H9 (cell line): Measurements from ENCODE around the gene MUC2. TPM values are rescaled to one million over a fixed set of nuclear protein-coding genes. Genes with fewer than 3 reads are reported as not detected.

Experiments used
- DNase-seq: peaks from one replicate; pipeline ENCODE4 v3.0.0-alpha.2; 2017
- H2AFZ ChIP-seq: one replicate; pipeline ENCODE4 v1.6.1; 2013; ENCODE audit warnings: mild to moderate bottlenecking, low read length, control low read depth, moderate library complexity
- H2AK5ac ChIP-seq: 2 replicates; pipeline ENCODE4 v1.6.1; 2013; ENCODE audit warnings: low read length, control low read depth, mixed read lengths; ENCODE audit not compliant: insufficient read length
- H2BK120ac ChIP-seq: one replicate; pipeline ENCODE4 v1.6.1; 2013; ENCODE audit warnings: low read depth, mild to moderate bottlenecking, low read length, control low read depth, inconsistent platforms; ENCODE audit not compliant: poor library complexity, severe bottlenecking
- H2BK12ac ChIP-seq: 2 replicates; pipeline ENCODE4 v1.6.1; 2013; ENCODE audit warnings: low read length, control low read depth, mixed read lengths, low read depth; ENCODE audit not compliant: insufficient read length
- H2BK15ac ChIP-seq: 2 replicates; pipeline ENCODE4 v1.6.1; 2013; ENCODE audit warnings: low read depth, low read length, control low read depth
- H2BK20ac ChIP-seq: one replicate; pipeline ENCODE4 v1.6.1; 2013; ENCODE audit warnings: low read depth, mild to moderate bottlenecking, low read length, control low read depth, inconsistent platforms; ENCODE audit not compliant: poor library complexity, severe bottlenecking
- H2BK5ac ChIP-seq: 2 replicates; pipeline ENCODE4 v1.6.1; 2013; ENCODE audit warnings: low read length, control low read depth, mixed read lengths; ENCODE audit not compliant: insufficient read length
- H3K14ac ChIP-seq: 2 replicates; pipeline ENCODE4 v1.6.1; 2013; ENCODE audit warnings: low read length, control low read depth; ENCODE audit not compliant: insufficient read depth
- H3K18ac ChIP-seq: 2 replicates; pipeline ENCODE4 v1.6.1; 2013; ENCODE audit warnings: low read depth, mild to moderate bottlenecking, mixed read lengths, low read length, control low read depth; ENCODE audit not compliant: insufficient read length
- H3K23ac ChIP-seq: 2 replicates; pipeline ENCODE4 v1.6.1; 2013; ENCODE audit warnings: low read length, control low read depth, mixed read lengths, low read depth; ENCODE audit not compliant: insufficient read length
- H3K23me2 ChIP-seq: 2 replicates; pipeline ENCODE4 v1.6.1; 2013; ENCODE audit warnings: low read depth, mild to moderate bottlenecking, mixed read lengths, low read length, control low read depth; ENCODE audit not compliant: insufficient read length, poor library complexity, severe bottlenecking
- H3K27ac ChIP-seq: 2 replicates; pipeline ENCODE4 v1.5.1; 2013; ENCODE audit warnings: low read length, control low read depth, mixed read lengths, low read depth; ENCODE audit not compliant: insufficient read length
- H3K27me3 ChIP-seq: 2 replicates; pipeline ENCODE4 v1.6.1; 2013; ENCODE audit warnings: low read length, control low read depth, inconsistent platforms; ENCODE audit not compliant: insufficient read depth
- H3K4ac ChIP-seq: 2 replicates; pipeline ENCODE4 v1.6.1; 2013; ENCODE audit warnings: low read depth, mild to moderate bottlenecking, control low read depth, inconsistent platforms, low read length, moderate library complexity
- H3K4me1 ChIP-seq: 2 replicates; pipeline ENCODE4 v1.6.1; 2013; ENCODE audit warnings: low read length, control low read depth, inconsistent platforms; ENCODE audit not compliant: insufficient read depth
- H3K4me2 ChIP-seq: 2 replicates; pipeline ENCODE4 v1.6.1; 2013; ENCODE audit warnings: low read length, control low read depth, mixed read lengths; ENCODE audit not compliant: insufficient read length, insufficient read depth
- H3K56ac ChIP-seq: 2 replicates; pipeline ENCODE4 v1.6.1; 2013; ENCODE audit warnings: low read depth, mild to moderate bottlenecking, mixed read lengths, low read length, control low read depth; ENCODE audit not compliant: insufficient read length
- H3K79me1 ChIP-seq: 2 replicates; pipeline ENCODE4 v1.6.1; 2013; ENCODE audit warnings: low read depth, mild to moderate bottlenecking, moderate library complexity, low read length, control low read depth, inconsistent platforms; ENCODE audit not compliant: insufficient read depth, poor library complexity, severe bottlenecking
- H3K79me2 ChIP-seq: 2 replicates; pipeline ENCODE4 v1.6.1; 2013; ENCODE audit warnings: low read length, control low read depth, inconsistent platforms; ENCODE audit not compliant: insufficient read depth
- H3K9ac ChIP-seq: 2 replicates; pipeline ENCODE4 v1.6.1; 2013; ENCODE audit warnings: low read length, control low read depth, mixed read lengths; ENCODE audit not compliant: insufficient read length; ENCODE audit errors: extremely low read depth
- H3K9me3 ChIP-seq: one replicate; pipeline ENCODE4 v1.6.1; 2013; ENCODE audit warnings: low read depth, low read length, inconsistent platforms; ENCODE audit not compliant: control insufficient read depth
- H3T11ph ChIP-seq: one replicate; pipeline ENCODE4 v1.6.1; 2013; ENCODE audit warnings: mild to moderate bottlenecking, low read length, control low read depth, inconsistent platforms
- H4K20me1 ChIP-seq: one replicate; pipeline ENCODE4 v1.6.1; 2013; ENCODE audit not compliant: control insufficient read depth, insufficient read length, insufficient read depth
- H4K5ac ChIP-seq: 2 replicates; pipeline ENCODE4 v1.6.1; 2013; ENCODE audit warnings: low read depth, mild to moderate bottlenecking, mixed read lengths, low read length, control low read depth; ENCODE audit not compliant: insufficient read length
- H4K8ac ChIP-seq: replicated peaks from 2 replicates; pipeline ENCODE4 v1.6.1; 2013; ENCODE audit warnings: low read length, control low read depth, mixed read lengths, low read depth; ENCODE audit not compliant: insufficient read length
- H4K91ac ChIP-seq: 2 replicates; pipeline ENCODE4 v1.6.1; 2013; ENCODE audit warnings: low read depth, mild to moderate bottlenecking, moderate library complexity, mixed read lengths, low read length, control low read depth; ENCODE audit not compliant: insufficient read length
- H3K27ac Mint-ChIP-seq, 3 experiments: 2 replicates in 2 of 3; 3 replicates in 1 of 3; pipeline ENCODE4 v1.8.0; 2020 to 2021; ENCODE audit warnings: mixed read lengths in 3 of 3, mild to moderate bottlenecking in 1 of 3, moderate library complexity in 1 of 3
- H3K27me3 Mint-ChIP-seq: 2 replicates; pipeline ENCODE4 v1.8.0; 2021; ENCODE audit warnings: low read depth, mild to moderate bottlenecking, moderate library complexity, mixed read lengths
- H3K36me3 Mint-ChIP-seq, 3 experiments: 2 replicates in 2 of 3; 3 replicates in 1 of 3; pipeline ENCODE4 v1.8.0; 2020 to 2021; ENCODE audit warnings: low read depth in 3 of 3, mixed read lengths in 3 of 3; ENCODE audit not compliant: insufficient read depth in 1 of 3
- H3K4me1 Mint-ChIP-seq, 2 experiments: 2 replicates each; pipeline ENCODE4 v1.8.0; 2020; ENCODE audit warnings: mixed read lengths in 2 of 2
- H3K4me3 Mint-ChIP-seq, 2 experiments: 2 replicates in 1 of 2; 3 replicates in 1 of 2; pipeline ENCODE4 v1.8.0; 2020 to 2021; ENCODE audit warnings: mild to moderate bottlenecking in 2 of 2, mixed read lengths in 2 of 2, moderate library complexity in 1 of 2
- H3K9me3 Mint-ChIP-seq, 2 experiments: 2 replicates in 1 of 2; 3 replicates in 1 of 2; pipeline ENCODE4 v1.8.0; 2020; ENCODE audit warnings: mild to moderate bottlenecking in 2 of 2, mixed read lengths in 2 of 2, moderate library complexity in 1 of 2
- CTCF ChIP-seq: fragments of 200-600 bp; sonication (generic); conservative IDR thresholded peaks from 3 replicates; pipeline ENCODE4 v1.8.0; 2021; ENCODE audit warnings: antibody characterized with exemption, mild to moderate bottlenecking
- WGBS: extraction: QIAGEN DNeasy Blood & Tissue Kit; methylation state at CpG from one replicate; pipeline ENCODE4 v1.1.7; 2013; ENCODE audit warnings: missing lambda C conversion rate, low lambda C conversion rate, mixed read lengths; ENCODE audit not compliant: insufficient read length; ENCODE audit errors: extremely low coverage; 5-methylcytosine and 5-hydroxymethylcytosine counted together
- total RNA-seq: library from RNA; stranded (reverse); gene quantifications from 2 replicates; pipeline ENCODE4 v1.2.1, GENCODE V29; 2021

MUC2 gene
- total RNA-seq, 1 experiment from 2014 or later: not detected

GRCh38 chr11:1047595-1048156, 27.0 kb upstream of the MUC2 start:
- no peaks in the 10 kb centered on the region for H3K9me3 ChIP-seq
- DNase-seq: no peak

More at GRCh38 chr11:1047595-1048156, 27.0 kb upstream of the MUC2 start:
- H4K5ac ChIP-seq: no peak overlapping the region
- H4K8ac ChIP-seq: no peak overlapping the region
- H3K4me1 Mint-ChIP-seq: no peaks in the 10 kb centered on the region
- H2BK12ac ChIP-seq: no peak overlapping the region
- no peak overlapping the region for H3K4me2 ChIP-seq
- H3K23me2 ChIP-seq: no peaks in the 10 kb centered on the region
- no peaks in the 10 kb centered on the region for H4K20me1 ChIP-seq
- H3K79me2 ChIP-seq: no peaks in the 10 kb centered on the region
- H3K9ac ChIP-seq: no peak overlapping the region
- H3K27ac ChIP-seq: no peak overlapping the region
- no peaks in the 10 kb centered on the region for H3K4me1 ChIP-seq
- no peak overlapping the region for H3K23ac ChIP-seq
- no peak overlapping the region for H3K4me3 Mint-ChIP-seq
- no peak overlapping the region for H2BK120ac ChIP-seq
- H3K4ac ChIP-seq: no peak overlapping the region
- no peaks in the 10 kb centered on the region for H3K79me1 ChIP-seq
- no peak overlapping the region for H3T11ph ChIP-seq
- H3K27me3 Mint-ChIP-seq: peaks cover 16% of the 10 kb centered on the region
- no peak overlapping the region for H3K18ac ChIP-seq
- no peaks in the 10 kb centered on the region for H3K27me3 ChIP-seq
- no peak overlapping the region for H4K91ac ChIP-seq
- H2AFZ ChIP-seq: no peak overlapping the region
- H3K14ac ChIP-seq: no peak overlapping the region; the same call in 1 of the 2 replicates
- H3K27ac Mint-ChIP-seq: 0 out of 7 replicates have a peak overlapping the region, but pooled peaks of 1 of the 3 experiments have one; percentile 28
- no peak overlapping the region for H2AK5ac ChIP-seq
- no peak overlapping the region for H3K56ac ChIP-seq
- TF ChIP-seq CTCF: no peak
- no peak overlapping the region for H2BK15ac ChIP-seq
- no peaks in the 10 kb centered on the region; a peak in 1 of 7 replicates for H3K36me3 Mint-ChIP-seq
- H3K9me3 Mint-ChIP-seq: no peaks in the 10 kb centered on the region; a peak in 1 of 5 replicates
- no peak overlapping the region for H2BK5ac ChIP-seq
- no peak overlapping the region for H2BK20ac ChIP-seq
- WGBS: no CpG with 5 or more reads among the region's 22 CpGs
